GM19023 (cell line): ENCODE data around the gene NMD3.
"Not testable (repeated sequence)": the region's sequence is repeated elsewhere in the genome, so short reads cannot be mapped to it uniquely, and the experiment has no call there.

ENCODE experiments used
- ATAC-seq: cut with Tn5 transposase; IDR thresholded peaks from one replicate; pipeline ENCODE4 v1.9.1; 2021; ENCODE audit warnings: mild to moderate bottlenecking, moderate library complexity; ENCODE audit not compliant: unreplicated experiment

Gene NMD3

DNA sequence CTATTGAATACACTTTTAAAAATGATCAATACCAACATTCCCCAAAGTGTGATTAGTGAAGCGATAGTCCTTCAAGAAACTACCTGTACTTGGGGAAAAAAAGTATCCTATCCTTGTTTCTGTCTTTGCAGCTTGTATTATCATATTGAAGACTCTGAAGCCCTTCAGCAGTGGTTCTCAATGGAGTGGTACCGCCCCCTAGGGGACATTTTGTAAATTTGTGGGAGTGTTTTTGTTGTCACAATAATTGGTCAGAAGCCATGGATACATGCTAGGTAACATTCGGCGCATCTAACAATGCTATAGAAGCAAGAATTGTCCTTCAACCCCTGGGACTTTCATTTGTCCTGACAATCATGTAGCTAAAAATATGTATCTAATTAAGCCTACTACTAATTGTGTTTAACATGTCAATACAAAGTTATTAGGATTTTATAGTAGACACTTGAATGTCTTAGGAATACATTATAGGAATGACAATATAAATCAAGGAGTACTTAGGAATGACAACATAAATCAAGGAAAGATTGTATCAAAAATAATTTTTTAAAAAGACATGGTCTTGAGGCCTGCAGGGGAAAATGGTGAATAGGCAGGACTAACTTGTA, 53.7 kb downstream of the NMD3 start:
- ATAC-seq: peak; percentile 65

GRCh38 chr3:161275919-161276318, 54.8 kb downstream of the NMD3 start:
- no peak for ATAC-seq

DNA sequence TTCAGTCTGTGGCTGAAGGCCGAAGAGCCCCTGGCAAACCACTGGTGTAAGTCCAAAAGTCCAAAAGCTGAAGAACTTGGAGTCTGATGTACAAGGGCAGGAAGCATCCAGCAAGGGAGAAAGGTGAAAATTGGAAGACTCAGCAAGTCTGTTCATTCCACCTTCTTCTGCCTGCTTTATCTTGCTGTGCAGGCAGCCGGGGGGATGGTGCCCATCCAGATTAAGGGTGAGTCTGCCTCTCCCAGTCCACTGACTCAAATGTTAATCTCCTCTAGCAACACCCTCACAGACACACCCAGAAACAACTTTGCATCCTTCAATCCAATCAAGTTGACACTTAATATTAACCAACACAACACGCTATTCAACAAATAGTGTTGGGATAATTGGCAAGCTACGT, 61.3 kb downstream of the NMD3 start:
- ATAC-seq: not testable (repeated sequence)

DNA sequence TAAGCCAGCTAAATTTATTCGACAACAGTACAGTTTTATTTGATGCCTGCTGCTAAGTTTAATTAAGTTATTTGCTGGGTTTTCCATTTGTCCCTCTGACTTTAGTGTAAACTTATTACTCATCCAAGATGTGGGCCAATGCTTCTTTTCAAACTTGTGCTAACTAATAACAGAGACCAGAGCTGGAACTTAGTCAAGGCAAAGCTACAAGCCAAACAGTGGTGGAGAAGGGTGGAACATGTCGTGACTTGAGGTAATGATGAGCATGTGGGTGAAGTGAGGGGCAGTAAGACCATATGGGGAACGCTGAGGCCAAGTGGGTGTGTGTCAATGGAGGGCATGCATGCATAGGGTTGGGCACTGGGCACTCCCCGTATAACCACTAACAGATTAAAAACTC, 63.9 kb downstream of the NMD3 start:
- ATAC-seq: no peak

DNA sequence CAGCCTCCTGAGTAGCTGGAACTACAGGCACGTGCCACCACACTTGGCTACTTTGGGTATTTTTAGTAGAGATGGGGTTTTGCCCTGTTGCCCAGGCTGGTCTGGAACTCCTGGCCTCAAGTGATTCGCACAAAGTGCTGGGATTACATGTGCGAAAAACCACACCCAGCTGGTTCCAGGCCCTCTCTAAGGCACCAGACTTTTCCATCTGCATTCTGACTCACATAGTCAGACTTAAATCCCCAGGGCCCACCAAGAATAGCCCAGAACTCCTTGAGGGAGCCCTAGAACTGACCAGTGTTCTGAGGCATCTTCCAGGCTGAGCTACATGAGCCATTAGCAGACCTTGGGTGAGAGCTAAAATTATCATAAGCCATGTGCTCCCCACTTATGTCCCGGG, 68.1 kb downstream of the NMD3 start:
- ATAC-seq: no peak

DNA sequence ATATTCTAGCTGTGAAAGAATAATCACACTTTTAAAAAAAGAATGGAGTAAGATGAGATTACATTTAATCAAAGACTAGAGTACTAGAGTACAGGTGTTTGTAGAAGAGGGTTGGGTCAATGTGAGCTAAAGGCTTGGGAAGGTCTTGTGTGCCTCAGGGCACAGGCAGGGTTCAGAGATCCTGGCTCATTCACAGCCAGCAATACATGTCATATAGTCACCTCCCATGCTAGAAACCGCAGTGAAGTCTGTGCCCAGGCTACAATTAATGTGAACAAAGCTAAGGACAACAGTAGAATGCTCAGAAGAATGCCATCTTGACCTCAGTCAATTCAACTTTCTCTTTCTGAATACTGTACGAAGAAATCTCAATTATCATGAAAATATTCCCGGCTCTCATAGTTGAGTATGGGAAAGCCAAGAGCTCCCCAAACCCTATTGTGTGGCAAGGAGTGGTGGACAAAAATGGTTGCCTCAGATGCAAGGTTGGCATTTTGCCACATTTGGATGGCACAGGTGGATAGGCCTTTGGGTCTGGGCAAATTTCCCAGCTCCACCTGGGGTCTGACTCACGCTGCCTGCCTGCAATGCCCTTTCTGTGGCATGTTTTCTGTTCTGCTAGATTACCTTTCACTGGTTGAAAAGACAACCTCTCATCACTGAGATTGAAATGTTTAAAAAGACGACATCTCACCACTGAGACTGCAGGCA, 70.2 kb downstream of the NMD3 start:
- no peak for ATAC-seq

DNA sequence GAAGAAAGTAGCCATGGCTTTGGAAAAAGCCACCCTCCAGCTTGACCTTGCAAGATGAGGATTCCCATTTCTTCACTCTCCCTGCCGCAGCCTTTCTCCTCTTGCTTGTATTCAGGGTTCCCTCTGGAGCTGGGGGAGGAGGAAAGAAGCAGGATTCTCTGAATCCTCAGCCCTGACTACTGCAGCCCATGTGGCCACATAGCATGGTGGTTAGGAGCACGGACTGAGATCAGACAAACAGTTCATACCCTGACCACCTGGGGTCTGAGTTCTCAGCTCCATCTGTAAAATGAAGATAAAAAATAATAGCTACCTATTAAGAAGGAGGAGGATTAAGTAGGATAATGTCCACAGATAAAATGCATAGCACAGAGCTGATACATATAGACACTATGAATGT, 72.3 kb downstream of the NMD3 start:
- ATAC-seq: no peak

DNA sequence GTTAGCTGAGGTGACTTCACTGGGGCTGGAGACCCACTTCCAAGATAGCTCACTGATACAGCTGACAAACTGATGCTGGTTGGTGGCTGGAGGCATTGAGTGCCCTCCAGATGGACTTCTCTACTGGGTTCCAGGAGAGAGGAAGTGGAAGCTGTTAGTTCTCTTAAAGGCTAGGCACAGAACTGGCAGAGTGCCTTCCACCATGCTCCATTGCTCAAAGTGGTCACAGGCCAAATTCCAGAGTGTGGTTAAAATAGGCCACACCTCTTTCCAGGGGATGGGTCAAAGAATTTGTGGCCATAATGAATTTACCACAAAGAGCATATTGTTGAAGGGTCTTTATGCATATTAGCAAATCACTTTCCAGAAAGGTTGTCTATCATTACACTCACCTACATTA, 74.2 kb downstream of the NMD3 start:
- no peak for ATAC-seq

DNA sequence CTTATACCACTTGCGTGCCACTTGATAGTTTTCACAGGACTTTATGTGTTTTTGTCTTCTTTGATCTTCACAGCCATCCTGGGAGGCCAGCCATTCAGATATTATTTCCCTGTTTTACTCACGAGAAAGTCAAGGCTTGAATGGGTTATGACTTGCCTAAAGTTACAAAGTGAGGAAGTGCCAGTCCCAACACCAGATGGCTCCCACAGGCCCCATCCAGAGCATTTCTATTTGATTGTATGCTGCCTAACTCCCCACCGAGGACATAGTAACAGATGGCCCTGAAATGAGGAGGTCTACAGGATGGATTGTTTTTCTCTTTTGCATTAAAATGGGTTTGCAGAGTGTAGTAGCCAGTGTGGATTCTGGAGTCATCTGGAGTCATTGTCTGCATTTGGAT, 75.7 kb downstream of the NMD3 start:
- no peak for ATAC-seq
